GM10266 (cell line): ENCODE results near the gene PINK1.

Experiments
- DNase-seq: peaks from one replicate; pipeline ENCODE4 v3.0.0; 2012; ENCODE audit errors: extremely low spot score
- CTCF ChIP-seq: IDR thresholded peaks from 2 replicates; pipeline ENCODE4 v1.5.1; 2012; ENCODE audit warnings: mild to moderate bottlenecking, low read depth; ENCODE audit not compliant: control insufficient read depth, insufficient read depth; ENCODE audit errors: missing control alignments

Gene PINK1

GRCh38 chr1:20660363-20660762 lies 27.1 kb downstream of the PINK1 start:
- TF ChIP-seq CTCF: no peak
- DNase-seq: no peak

GRCh38 chr1:20660847-20661206 lies 27.6 kb downstream of the PINK1 start:
- no peak for TF ChIP-seq CTCF
- no peak for DNase-seq

- TF ChIP-seq CTCF: peak; percentile 32
- peak; percentile 96 for DNase-seq
These were observed 28.2 kb downstream of the PINK1 start, which contains the start of gene DDOST for GRCh38 chr1:20661207-20662109. Gene DDOST, minus strand, starts transcription at chr1:20661369. Its CDS starts 19 bp downstream, at chr1:20661350.

GRCh38 chr1:20662110-20662475 lies 28.8 kb downstream of the PINK1 start:
- no peak for TF ChIP-seq CTCF
- no peak for DNase-seq

GRCh38 chr1:20663365-20663764 lies 30.1 kb downstream of the PINK1 start:
- no peak for TF ChIP-seq CTCF
- no peak for DNase-seq

GRCh38 chr1:20663969-20664715 lies 30.9 kb downstream of the PINK1 start:
- no peak for DNase-seq
- no peak for TF ChIP-seq CTCF

- no peak for DNase-seq
- TF ChIP-seq CTCF: no peak
These were observed 32.5 kb downstream of the PINK1 start for GRCh38 chr1:20665726-20666125.
